Caki2 (cell line): ENCODE measurements around the gene ATP2A3. TPM values are rescaled to one million over a fixed set of nuclear protein-coding genes. Genes with fewer than 3 reads are reported as not detected.
A peak's percentile ranks its signal among the peaks of the same experiment; 100 is the strongest.

Experiments used
- DNase-seq: peaks from one replicate; pipeline ENCODE4 v3.0.0-alpha.2; 2015; ENCODE audit warnings: low read depth
- in situ Hi-C: cut with HindIII; loops from 2 replicates; pipeline ENCODE4 v1.10.0; 2016; ENCODE audit warnings: low sequenced_read_pairs, low pct_unique_long_range_greater_than_20kb, mixed read lengths
- total RNA-seq: library from RNA; depleted of rRNA; stranded (reverse); fragments of >200 nt; shearing (Covaris generic); gene quantifications from 2 replicates; pipeline ENCODE4 v1.2.3, GENCODE V29; 2014; ENCODE audit warnings: low replicate concordance; rRNA removed

Gene ATP2A3
- 5.0 and 7.7 TPM in 2 replicates for total RNA-seq

GRCh38 chr17:3964203-3965117 is at the start of gene ATP2A3:
Gene ATP2A3 (minus strand): TSS chr17:3964437. CDS start chr17:3964291, 146 bp downstream.
- peak; percentile 52 for DNase-seq
- in situ Hi-C loops, result no loop called here

GRCh38 chr17:4010754-4011153 is 46.5 kb upstream of the ATP2A3 start:
- in situ Hi-C loops, result no loop called here
- no peak for DNase-seq

- no peak for DNase-seq
- in situ Hi-C loops, result no loop called here
Observed at GRCh38 chr17:4009186-4009785, 45.0 kb upstream of the ATP2A3 start.

GRCh38 chr17:4008441-4009185 is 44.4 kb upstream of the ATP2A3 start:
- no peak for DNase-seq
- in situ Hi-C loops, result no loop called here

GRCh38 chr17:4008082-4008435 is 43.8 kb upstream of the ATP2A3 start:
- DNase-seq, result no peak
- in situ Hi-C loops, result no loop called here

GRCh38 chr17:4007346-4008081 is 43.3 kb upstream of the ATP2A3 start:
- in situ Hi-C loops, result no loop called here

GRCh38 chr17:4006745-4007211 is 42.5 kb upstream of the ATP2A3 start:
- in situ Hi-C loops, result no loop called here
- no peak for DNase-seq

More at GRCh38 chr17:4007346-4008081, 43.3 kb upstream of the ATP2A3 start:
- no peak for DNase-seq

- no peak for DNase-seq
- in situ Hi-C loops, result no loop called here
Observed at GRCh38 chr17:4006165-4006589, 41.9 kb upstream of the ATP2A3 start.

GRCh38 chr17:4005296-4006164 is 41.3 kb upstream of the ATP2A3 start:
- no peak for DNase-seq
- in situ Hi-C loops, result no loop called here

GRCh38 chr17:4004517-4005295 is 40.5 kb upstream of the ATP2A3 start:
- DNase-seq, result no peak
- in situ Hi-C loops, result no loop called here

- DNase-seq, result no peak
- in situ Hi-C loops, result no loop called here
Observed at GRCh38 chr17:4003501-4004421, 39.5 kb upstream of the ATP2A3 start.

GRCh38 chr17:4003131-4003500 is 38.9 kb upstream of the ATP2A3 start:
- in situ Hi-C loops, result no loop called here

GRCh38 chr17:4001048-4001590 is 36.9 kb upstream of the ATP2A3 start:
- no peak for DNase-seq
- in situ Hi-C loops, result no loop called here

More at GRCh38 chr17:4003131-4003500, 38.9 kb upstream of the ATP2A3 start:
- DNase-seq, result no peak

GRCh38 chr17:3998436-3998835 is 34.2 kb upstream of the ATP2A3 start:
- in situ Hi-C loops, result no loop called here
- DNase-seq, result no peak

- DNase-seq, result no peak
- in situ Hi-C loops, result no loop called here
Observed at GRCh38 chr17:3995067-3995466, 30.8 kb upstream of the ATP2A3 start.
